ENCODE measurements around the gene RABAC1. TPM values are rescaled to one million over a fixed set of nuclear protein-coding genes. Genes with fewer than 3 reads are reported as not detected.
"Not testable (repeated sequence)": the region's sequence is repeated elsewhere in the genome, so short reads cannot be mapped to it uniquely, and the experiment has no call there.

Gene RABAC1
- total RNA-seq, 1 experiment from 2014 or later, result 231 TPM

DNA sequence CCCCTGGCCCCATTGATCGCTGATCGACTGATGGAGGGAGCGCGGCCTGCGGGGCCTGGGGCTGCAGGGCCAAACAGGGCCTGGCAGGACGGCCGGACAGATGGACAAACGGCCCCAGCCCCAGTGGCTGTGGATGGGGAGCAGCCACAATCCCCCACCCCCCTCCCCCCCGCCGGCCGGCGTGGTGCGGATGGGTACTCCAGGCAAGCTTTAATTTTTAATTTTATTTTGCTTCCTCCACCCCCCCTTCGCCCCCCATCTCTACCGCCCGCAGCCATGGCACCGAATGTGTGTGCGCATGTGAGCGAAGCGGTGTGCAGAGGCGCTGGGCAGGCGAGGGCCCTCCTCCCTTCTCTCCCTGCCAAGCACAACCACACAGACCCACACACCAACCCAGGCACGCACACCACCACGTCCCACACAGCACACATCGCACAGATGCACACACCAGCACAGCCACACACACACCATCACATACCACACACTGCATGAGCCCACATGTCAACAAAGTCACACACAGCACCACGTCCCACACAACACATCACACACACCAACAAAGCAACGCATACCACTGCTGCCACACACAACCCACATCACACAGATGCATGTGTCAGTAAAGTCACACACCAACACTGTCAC lies 43.2 kb downstream of the RABAC1 start:
- Histone ChIP-seq H3K36me3 (no peaks in the 10 kb centered on the region), H3K4me3 (no peak overlapping the region), H3K27me3 (peaks cover 53% of the 10 kb centered on the region), H3K9me3 (peaks cover 2% of the 10 kb centered on the region)
- DNase-seq, result no peak

DNA sequence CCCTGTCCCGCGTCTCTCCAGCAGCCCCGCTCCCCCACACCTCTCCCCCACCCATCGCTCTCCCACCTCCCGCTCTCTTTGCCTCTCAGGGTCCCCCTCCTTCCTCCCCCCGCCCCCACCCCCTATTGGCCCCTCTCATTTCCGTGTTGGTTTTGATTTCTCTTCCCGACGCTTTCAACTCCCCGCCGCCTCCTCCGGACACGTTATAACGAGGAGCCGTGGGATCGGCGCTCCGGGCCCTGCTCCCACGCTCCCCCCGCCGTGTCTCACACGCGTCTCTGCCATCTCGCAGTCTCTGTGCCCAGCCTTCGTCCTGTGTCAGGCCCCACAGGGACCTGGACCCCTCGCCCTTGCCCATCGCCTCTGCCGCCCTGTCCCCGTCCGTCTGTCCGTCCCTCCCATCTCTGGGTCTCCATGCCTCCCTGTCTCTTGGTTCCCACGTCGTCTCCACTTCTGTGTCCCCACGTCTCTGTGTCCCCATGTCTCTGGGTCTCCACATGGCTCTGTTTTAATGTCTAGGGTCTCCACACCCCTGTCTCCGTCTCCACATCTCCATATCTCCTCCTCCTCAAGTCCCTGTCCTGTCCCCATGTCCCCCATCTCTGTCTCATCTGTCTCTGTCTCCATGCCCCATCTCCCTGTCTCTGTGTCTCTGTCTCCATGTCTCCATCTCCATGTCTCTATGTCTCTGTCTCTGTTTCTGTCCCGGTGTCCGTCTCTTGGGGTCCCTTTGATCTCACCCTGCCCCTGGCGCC lies 43.9 kb downstream of the RABAC1 start:
- no peak for DNase-seq
- peaks cover 55% of the 10 kb centered on the region for H3K27me3 ChIP-seq

DNA sequence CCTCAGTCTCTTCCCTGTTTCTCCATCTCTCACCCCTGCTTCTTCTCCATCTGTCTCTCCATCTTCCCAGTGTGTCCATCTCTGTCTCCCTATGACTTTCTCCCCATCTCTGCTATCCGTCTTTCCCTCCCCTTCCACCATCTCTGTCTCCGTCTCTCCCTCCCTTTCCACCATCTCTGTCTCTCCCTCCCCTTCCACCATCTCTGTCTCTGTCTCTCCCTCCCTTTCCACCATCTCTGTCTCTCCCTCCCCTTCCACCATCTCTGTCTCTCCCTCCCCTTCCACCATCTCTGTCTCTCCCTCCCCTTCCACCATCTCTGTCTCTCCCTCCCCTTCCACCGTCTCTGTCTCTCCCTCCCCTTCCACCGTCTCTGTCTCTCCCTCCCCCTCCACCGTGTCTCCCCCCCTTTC lies 44.7 kb downstream of the RABAC1 start:
- not testable (repeated sequence) for H3K4me3 ChIP-seq, DNase-seq, H3K9me3 ChIP-seq, H3K36me3 ChIP-seq
- peaks cover 55% of the 10 kb centered on the region for H3K27me3 ChIP-seq

More for the DNA sequence above, 43.9 kb downstream of the RABAC1 start:
- H3K9me3 ChIP-seq, result peaks cover 2% of the 10 kb centered on the region
- no peaks in the 10 kb centered on the region for H3K36me3 ChIP-seq
- no peak overlapping the region for H3K4me3 ChIP-seq

DNA sequence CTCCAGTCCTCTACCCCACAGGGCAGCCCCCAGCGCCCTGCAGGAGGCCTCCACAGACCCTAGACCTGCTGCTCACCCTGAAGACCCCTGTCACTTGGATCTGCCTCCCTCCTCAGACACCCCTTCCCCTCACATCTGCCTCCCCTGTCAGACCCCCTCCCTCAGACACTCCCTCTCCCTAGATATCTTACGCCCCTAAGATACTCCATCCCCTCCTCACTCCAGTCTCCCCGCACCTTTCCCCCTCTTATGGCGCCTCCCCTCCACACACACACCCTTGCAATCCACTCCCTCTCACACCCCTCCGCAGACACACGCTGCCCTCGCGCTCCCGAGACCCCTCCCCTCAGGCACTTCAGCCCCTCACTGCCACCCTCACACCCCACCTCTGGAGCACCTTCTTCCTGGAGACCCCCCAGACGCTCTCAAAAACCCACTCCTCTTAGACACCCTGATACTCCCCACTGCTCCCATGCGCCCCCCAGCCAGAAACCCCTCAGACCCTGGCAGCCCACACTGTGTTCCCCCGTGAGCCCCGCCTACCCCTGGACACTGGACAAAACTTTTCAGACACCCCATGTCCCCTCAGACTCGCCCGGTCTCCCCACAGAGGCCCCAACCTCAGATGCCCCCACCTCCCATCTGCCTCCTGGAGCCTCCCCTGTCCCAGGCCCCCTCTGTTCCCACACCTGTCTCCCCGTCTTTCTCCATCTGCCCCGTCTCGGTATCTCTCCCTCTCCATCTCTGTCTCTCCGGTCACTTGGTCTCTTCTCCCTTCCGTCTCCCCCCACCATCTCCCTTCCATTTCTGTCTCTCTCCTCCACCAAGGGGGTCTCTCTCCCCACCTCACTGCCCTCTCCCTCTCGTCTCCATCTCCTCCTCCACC lies 45.3 kb downstream of the RABAC1 start:
- H3K27me3 ChIP-seq, result peaks cover 55% of the 10 kb centered on the region
- no peaks in the 10 kb centered on the region; the same call in 1 of the 2 replicates for H3K9me3 ChIP-seq
- no peak overlapping the region for H3K4me3 ChIP-seq
- no peak for DNase-seq
- H3K36me3 ChIP-seq, result no peaks in the 10 kb centered on the region

DNA sequence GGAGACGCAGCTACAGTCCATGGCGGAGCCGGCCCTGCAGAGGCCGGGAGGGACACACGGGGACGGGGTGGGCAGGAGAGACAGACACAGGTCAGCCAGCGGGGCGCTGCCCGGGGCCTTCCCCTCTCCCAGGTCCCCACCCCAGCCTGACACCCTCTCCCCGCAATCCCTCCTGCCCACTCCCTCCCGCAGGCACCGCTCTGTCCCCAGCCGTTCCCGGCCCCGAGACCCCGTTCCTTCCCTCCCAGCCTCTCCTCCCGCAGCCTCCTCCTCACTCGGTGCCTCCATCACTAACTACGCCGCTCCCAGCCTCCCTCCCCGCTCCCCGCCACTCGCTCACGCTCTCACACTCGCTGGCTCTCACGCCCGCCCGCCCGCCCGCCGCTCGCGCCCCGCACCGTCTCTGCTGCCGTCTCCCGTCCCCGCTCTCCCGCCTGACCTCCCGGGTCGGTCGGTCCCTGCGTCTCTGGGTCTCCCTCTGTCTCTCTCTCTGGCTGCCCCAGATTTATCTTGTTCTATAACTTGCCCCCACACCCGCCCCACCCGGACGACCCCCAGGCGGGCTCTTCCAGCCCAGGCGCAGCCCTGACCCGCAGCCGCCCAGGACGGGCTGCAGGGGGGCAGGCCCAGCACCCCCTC lies 46.1 kb downstream of the RABAC1 start:
- Histone ChIP-seq H3K36me3 (no peaks in the 10 kb centered on the region), H3K27me3 (peaks cover 55% of the 10 kb centered on the region), H3K9me3 (no peaks in the 10 kb centered on the region), H3K4me3 (no peak overlapping the region)
- no peak for DNase-seq

DNA sequence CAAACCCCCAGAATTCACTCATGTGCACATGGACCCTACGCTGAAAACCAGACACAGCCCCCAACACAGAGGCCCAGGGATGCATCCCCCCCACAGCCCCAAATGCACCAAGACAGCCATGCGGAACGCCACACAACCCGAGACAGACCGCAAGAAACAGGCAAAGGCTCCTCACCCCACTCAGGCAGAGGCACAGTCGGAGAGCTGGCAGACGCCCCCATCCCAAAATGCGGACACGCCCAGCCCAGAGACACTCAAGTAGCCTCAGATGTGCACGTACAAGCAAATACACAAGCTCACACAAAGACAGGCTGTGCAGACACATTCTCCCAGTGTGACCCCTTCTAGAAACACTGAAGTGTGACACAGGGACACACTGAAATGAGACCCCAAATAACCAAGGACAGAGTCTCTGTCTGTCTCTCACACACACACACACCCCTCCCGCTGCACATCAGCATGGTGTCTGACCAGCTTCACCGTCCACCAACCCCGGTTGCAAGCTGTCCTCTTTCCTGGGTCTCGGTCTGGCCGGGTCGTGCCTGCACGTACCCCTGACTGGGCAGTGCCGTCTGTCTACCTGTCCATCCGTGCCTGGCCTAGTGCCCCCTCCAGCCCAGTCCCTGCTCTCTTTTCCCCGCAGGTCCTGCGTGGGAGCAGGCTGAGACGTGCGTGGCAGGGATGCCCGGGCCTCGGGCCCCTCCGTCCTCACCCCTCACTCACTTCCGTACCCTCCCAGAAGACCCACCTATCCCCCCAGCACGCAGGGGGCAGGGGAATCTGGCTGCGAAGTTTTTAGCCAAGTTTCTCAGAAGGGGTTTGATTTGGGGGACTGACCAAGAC lies 47.0 kb downstream of the RABAC1 start:
- Histone ChIP-seq H3K36me3 (peaks cover under 1% of the 10 kb centered on the region; the same call in 1 of the 2 replicates), H3K27me3 (peaks cover 50% of the 10 kb centered on the region), H3K9me3 (no peaks in the 10 kb centered on the region), H3K4me3 (no peak overlapping the region)
- no peak for DNase-seq

DNA sequence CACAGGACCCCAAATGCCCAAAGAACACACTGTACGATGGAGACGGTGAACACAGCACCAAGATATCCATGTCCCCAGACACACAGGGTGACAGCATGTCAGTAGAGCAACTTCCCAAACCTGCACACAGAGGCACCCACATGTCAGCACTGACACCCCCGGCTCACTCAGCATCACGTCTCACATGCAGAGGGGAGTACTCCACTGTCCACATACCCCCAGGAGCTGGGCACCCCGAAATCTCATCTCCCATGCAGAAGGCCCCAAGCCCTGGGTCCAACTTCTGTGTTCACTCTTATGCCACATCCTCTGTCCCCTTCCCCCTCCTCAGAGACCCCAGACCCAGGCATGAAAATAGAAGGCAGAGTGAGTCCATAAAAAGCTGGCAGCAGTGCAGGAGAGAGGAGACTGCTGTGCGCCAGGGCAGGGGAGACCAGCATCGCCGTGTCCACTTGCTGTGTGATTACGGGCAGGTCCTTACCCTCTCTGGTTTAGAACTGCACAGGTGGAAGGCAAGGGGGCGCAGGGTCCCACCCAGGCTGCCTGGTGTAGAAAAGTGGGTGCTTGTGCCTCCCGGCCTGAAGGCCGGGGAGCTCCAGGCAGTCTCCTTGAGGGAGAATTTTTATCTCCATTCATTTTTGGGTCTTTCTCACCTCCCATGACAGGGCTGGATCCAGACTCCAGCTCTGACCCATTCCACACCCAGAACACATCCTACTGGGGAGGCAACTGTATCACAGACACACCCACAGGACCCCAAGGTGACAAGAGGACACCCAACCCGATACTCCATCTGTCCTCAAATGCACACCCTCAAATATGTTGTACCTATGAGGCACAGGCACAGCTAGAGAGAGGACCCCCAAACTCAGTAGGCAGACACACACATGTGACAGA lies 47.9 kb downstream of the RABAC1 start:
- Histone ChIP-seq H3K4me3 (no peak overlapping the region), H3K9me3 (no peaks in the 10 kb centered on the region), H3K27me3 (peaks cover 43% of the 10 kb centered on the region), H3K36me3 (peaks cover 6% of the 10 kb centered on the region)
- DNase-seq, result no peak

DNA sequence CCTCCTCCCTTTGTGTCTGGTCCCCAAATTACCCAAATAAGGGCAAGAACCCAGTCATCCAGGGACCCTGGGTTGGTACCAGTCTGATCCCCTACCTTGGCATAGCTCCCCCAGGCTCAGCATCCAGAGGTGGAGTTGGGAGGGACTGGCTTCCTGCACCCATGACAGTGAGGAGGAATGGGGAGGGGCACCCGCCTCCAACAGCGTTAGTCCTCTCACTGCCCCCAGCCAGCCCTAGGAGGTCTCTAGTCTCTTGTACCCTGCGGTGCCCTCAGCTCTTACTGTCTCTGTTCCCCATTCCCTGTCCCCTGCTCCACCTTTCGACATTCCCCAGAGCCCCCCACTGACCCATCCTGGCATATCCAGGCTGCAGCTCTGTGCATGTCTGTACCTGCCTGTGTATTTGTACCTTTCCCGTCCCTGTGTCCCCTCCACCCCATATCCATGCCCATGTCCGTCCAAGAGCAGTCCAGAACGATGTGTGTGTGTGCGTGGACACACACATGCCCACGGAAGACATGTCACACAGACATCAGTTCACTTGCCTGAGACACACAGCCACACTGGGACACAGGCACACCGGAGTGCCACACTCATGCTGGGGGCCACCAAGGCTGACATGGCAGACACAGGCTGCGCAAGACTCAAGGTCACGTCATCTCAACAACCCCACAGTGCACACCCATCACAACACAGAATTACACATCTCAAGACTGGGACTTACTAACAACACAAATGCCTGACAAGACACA lies 48.7 kb downstream of the RABAC1 start:
- peaks cover 10% of the 10 kb centered on the region for H3K36me3 ChIP-seq
- no peak overlapping the region for H3K4me3 ChIP-seq
- no peaks in the 10 kb centered on the region for H3K9me3 ChIP-seq
- no peak for DNase-seq
- peaks cover 37% of the 10 kb centered on the region for H3K27me3 ChIP-seq

DNA sequence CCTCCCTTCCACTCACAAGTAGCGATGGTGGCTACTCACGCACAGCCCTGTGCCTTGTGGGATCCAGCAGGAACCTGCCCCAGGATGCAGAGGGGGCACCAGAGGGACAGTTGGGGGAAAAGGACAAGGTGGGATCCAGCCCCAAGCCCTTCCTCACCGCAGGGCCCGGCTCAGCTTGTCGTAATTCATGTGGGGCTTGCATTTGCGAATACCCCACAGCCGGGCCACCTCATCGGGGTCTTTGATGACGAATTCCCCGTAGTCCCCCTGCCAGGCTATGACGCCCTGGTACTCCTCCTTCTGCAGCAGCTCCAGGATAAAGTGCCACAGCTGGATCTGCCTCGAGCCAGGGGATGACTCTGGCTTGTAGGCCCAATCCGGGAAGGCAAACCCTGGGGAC lies 49.4 kb downstream of the RABAC1 start:
- H3K9me3 ChIP-seq, result no peaks in the 10 kb centered on the region
- DNase-seq, result peak; percentile 23
- peaks cover 33% of the 10 kb centered on the region for H3K27me3 ChIP-seq
- H3K4me3 ChIP-seq, result no peak overlapping the region
- peaks cover 11% of the 10 kb centered on the region for H3K36me3 ChIP-seq

DNA sequence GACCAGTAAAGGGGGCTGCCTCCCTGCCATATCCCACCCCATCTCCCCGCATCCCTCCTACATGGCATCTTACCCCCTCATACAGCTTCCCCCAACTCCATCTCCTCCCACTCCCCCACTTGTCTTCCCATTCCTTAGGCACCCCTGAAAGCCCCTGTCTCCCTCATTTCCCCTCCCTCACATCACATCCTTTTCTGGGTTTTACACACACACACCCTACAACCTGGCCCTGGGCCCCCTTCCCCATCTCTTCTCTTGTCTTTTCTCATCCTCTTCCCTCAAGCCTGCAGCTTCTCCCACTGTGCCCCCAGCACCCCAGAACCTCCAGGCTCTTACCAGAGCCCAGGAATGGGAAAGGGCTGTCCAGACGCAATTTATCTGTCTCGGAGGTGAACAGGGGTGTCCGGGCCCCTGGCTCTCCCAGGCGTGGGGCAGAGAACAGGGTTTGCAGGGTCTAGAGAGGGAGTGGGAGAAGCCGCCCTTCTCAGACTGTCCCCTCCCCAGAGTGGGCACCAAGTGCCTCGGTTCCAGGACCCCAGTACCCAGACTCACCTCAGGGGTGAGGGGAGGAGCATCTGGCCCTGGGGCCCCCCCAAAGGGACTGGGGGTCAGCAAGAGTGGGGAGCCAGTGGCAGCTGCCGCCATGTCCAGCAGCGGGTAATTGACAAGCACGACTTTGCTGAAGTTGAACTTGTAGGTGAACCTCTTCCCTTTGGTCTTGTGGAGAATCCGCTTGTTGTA lies 50.2 kb downstream of the RABAC1 start:
- no peak for DNase-seq
- peaks cover 29% of the 10 kb centered on the region for H3K27me3 ChIP-seq
- H3K9me3 ChIP-seq, result no peaks in the 10 kb centered on the region
- no peak overlapping the region for H3K4me3 ChIP-seq
- peaks cover 19% of the 10 kb centered on the region for H3K36me3 ChIP-seq

DNA sequence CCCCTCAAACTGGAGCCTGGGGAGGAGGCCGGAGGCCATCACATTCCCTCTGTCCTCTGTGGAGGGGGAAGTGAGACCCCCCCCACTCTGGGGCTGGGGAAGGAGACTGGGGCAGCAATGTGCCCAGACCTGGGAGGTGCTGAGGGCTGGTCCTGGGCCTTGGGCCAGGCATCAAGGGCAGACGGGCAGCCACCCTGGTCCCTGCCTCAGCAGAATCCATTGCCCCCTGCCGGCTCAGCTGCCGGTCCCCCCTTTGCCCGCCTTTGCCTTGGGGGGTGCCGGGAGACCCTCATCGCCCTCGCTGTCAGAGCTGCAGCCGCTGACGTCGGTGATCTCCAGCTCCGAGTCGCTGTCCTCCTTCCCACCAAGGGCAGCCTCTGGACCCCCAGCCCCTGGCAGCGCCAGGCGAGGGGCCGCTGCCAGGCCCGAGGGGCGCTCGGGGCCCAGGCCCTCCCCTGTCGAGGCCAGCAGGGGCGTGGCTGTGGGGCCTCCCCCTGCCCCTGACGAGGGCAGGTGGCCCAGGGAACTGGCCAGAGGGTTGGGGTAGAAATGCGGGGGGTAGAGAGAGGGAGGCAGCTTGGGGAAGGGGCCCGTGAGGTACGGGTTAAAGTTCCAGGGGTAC lies 51.0 kb downstream of the RABAC1 start:
- Histone ChIP-seq H3K27me3 (peaks cover 22% of the 10 kb centered on the region), H3K4me3 (no peak overlapping the region)
- no peak for DNase-seq

DNA sequence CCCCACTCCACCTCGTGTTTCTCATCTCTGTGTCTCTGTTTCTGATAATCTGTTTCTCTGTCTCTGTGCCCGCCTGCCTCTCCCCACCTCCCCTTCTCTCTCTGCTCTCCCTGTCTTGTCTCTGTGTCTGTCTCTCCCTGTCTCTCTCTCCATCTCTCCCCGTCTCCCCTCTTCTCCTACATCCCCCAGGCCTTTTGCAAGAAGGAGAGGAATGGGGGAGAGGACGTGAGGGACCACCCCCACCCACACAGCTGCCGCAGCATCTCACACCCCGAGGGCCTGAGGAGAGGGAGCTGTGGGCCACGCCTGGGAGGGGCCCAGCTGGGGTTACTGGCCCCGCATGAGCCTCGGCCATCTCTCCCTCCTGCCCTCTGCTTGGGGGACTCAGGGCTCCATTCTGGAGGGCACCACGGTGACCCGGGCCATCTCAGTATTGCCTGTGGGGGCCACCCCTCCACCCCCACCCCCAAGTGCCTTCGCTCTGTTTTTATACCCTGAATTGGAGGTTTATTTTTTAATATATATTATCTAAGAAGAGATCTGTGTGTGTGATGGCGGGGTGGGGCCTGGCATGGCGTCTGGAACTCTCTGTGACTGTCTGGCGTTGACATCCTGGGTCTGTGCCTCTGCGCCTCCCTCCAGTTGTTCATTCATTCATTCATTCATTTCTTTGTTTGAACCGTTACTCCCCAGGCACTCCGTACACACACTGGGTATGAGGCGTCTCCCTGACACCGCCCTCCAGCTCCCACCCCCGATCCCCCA lies 52.0 kb downstream of the RABAC1 start:
- H3K9me3 ChIP-seq, result no peaks in the 10 kb centered on the region
- H3K4me3 ChIP-seq, result no peak overlapping the region
- H3K36me3 ChIP-seq, result peaks cover 37% of the 10 kb centered on the region
- peaks cover 13% of the 10 kb centered on the region for H3K27me3 ChIP-seq
- no peak for DNase-seq

More for the DNA sequence above, 51.0 kb downstream of the RABAC1 start:
- H3K36me3 ChIP-seq, result peaks cover 27% of the 10 kb centered on the region
- no peaks in the 10 kb centered on the region for H3K9me3 ChIP-seq
